ENCODE data around the gene IRF3. TPM values are rescaled to one million over a fixed set of nuclear protein-coding genes. Genes with fewer than 3 reads are reported as not detected.

Gene IRF3
- total and polyA plus RNA-seq, 8 donors, result 60.2 to 93.6 (median 72.5) TPM

- peak within 1 kb of the TSS; percentile 39 for H3K4me3 ChIP-seq
Observed at GRCh38 chr19:49690656-49691242, 25.1 kb upstream of the IRF3 start, which contains the start of gene CPT1C. Gene CPT1C (plus strand): TSS chr19:49691116. CDS start chr19:49692253, 1,137 bp downstream.

GRCh38 chr19:49690079-49690655 is 24.5 kb upstream of the IRF3 start:
- Histone ChIP-seq H3K9me3 (no peaks in the 10 kb centered on the region), H3K4me1 (peaks cover 13 to 35% of the 10 kb centered on the region in 2 donors), H3K27me3 (peaks cover 4 to 44% of the 10 kb centered on the region in 2 donors), H3K27ac (peak overlapping the region; percentile 61 to 62), H3K4me3 (peak overlapping the region; percentile 39), H3K36me3 (peaks cover 0 to 33% of the 10 kb centered on the region in 2 donors)
- TF ChIP-seq, protein P1, sequence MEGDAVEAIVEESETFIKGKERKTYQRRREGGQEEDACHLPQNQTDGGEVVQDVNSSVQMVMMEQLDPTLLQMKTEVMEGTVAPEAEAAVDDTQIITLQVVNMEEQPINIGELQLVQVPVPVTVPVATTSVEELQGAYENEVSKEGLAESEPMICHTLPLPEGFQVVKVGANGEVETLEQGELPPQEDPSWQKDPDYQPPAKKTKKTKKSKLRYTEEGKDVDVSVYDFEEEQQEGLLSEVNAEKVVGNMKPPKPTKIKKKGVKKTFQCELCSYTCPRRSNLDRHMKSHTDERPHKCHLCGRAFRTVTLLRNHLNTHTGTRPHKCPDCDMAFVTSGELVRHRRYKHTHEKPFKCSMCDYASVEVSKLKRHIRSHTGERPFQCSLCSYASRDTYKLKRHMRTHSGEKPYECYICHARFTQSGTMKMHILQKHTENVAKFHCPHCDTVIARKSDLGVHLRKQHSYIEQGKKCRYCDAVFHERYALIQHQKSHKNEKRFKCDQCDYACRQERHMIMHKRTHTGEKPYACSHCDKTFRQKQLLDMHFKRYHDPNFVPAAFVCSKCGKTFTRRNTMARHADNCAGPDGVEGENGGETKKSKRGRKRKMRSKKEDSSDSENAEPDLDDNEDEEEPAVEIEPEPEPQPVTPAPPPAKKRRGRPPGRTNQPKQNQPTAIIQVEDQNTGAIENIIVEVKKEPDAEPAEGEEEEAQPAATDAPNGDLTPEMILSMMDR (IDR thresholded peaks at IDR 0.05), result no peak
- no peak for DNase-seq
- intact Hi-C loops (cut with DNase I), result no loop called here
- ATAC-seq, result peak; percentile 25

More at GRCh38 chr19:49690656-49691242, 25.1 kb upstream of the IRF3 start, which contains the start of gene CPT1C:
- H3K27ac ChIP-seq, result peak within 1 kb of the TSS; percentile 61 to 62
- intact Hi-C loops (cut with DNase I), result no loop called here
- H3K9me3 ChIP-seq, result no peaks in the 10 kb centered on the region
- peaks cover 0 to 27% of the 10 kb centered on the region in 2 donors for H3K36me3 ChIP-seq
- TF ChIP-seq, protein P1 (IDR thresholded peaks at IDR 0.05), result no peak
- H3K27me3 ChIP-seq, result peaks cover 4 to 44% of the 10 kb centered on the region in 2 donors
- ATAC-seq (peak; percentile 83), DNase-seq (peak in 3 of 4 donors; percentile 73 to 90 (median 80))
- H3K4me1 ChIP-seq, result peaks cover 13 to 35% of the 10 kb centered on the region in 2 donors

DNA sequence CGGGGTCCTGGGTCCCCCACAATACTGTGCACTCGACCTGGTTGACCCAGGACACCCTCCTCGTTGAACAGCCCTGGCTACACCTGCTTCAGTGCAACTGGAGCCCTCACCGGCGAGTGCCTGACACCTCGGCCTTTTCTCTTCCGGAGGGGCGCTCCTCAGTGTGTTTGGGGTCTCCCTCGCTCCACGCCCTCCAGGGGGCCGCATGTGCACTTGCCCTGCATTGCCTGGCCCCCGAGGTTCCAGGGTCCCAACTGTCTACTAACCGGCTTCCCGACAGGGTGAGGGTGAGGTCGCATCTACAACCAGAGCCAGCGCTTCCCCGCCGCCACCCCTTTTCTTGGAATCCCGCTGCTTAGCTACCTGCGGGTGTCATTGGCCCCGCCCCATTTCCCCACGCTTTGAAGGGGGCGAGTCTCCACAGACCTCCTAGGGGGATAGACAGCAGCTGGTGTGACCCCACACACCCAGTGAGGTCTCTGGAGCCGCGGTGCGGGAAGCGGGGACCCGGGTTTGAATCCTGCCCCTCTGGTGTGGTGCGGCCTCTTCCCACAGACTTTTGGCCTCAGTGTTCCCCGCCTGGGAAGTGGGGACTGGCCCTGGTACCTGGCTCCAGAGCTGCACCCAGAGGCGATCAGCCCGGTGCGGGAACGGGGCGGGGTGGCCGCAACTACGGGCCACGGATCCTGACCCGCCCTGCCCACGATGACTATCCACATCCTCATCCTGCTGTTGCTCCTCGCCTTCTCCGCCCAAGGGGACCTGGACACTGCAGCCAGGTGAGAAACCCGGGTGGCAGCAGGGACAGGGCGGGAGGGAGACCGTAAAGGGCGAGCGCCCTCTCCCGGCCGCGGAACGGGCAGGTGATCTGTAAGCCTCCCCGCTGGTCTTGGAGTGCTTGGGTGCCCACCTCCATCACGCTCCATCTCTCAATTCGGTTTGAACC is 23.7 kb upstream of the IRF3 start, which contains the start of gene ADM5:
TSS of gene ADM5 (plus strand) at position 462 of the 946 bp plus-strand sequence. CDS start at position 706, 244 bp downstream.
- intact Hi-C loops (cut with DNase I), result no loop called here
- TF ChIP-seq, protein P1 (IDR thresholded peaks at IDR 0.05), result peak; percentile 13 to 45

GRCh38 chr19:49688531-49689132 is 23.0 kb upstream of the IRF3 start:
- intact Hi-C loops (cut with DNase I), result no loop called here
- DNase-seq, result no peak
- peaks cover 0 to 48% of the 10 kb centered on the region in 2 donors for H3K36me3 ChIP-seq
- H3K4me3 ChIP-seq, result peak overlapping the region in 1 of 2 donors; percentile 39
- TF ChIP-seq, protein P1 (IDR thresholded peaks at IDR 0.05), result no peak
- H3K9me3 ChIP-seq, result no peaks in the 10 kb centered on the region
- peak overlapping the region; percentile 59 to 62 for H3K27ac ChIP-seq
- ATAC-seq, result no peak
- H3K27me3 ChIP-seq, result peaks cover 4 to 44% of the 10 kb centered on the region in 2 donors
- H3K4me1 ChIP-seq, result peaks cover 13 to 35% of the 10 kb centered on the region in 2 donors

More for the DNA sequence above, 23.7 kb upstream of the IRF3 start, which contains the start of gene ADM5:
- peak in 1 of 4 donors; percentile 64 for DNase-seq
- Histone ChIP-seq H3K4me1 (peaks cover 13 to 35% of the 10 kb centered on the region in 2 donors), H3K9me3 (no peaks in the 10 kb centered on the region), H3K36me3 (peaks cover 0 to 41% of the 10 kb centered on the region in 2 donors), H3K27me3 (peaks cover 4 to 44% of the 10 kb centered on the region in 2 donors), H3K4me3 (peak within 1 kb of the TSS; percentile 39), H3K27ac (peak within 1 kb of the TSS; percentile 61 to 62)
- peak; percentile 74 for ATAC-seq
